K562 (cell line): Measurements from ENCODE around the gene SLC36A2. TPM values are rescaled to one million over a fixed set of nuclear protein-coding genes. Genes with fewer than 3 reads are reported as not detected.

ENCODE experiments used
- ATAC-seq: fragments of 200-7000 bp; cut with Tn5 transposase; 3 replicates; pipeline ENCODE4 v1.9.1; 2020; ENCODE audit warnings: moderate library complexity
- BruUV-seq: library from RNA; stranded (reverse); fragments of 400-500 nt; replicated peaks from 2 replicates; lab custom pipeline; 2021; lab: Mats Ljungman, UMichigan
- CTCF ChIA-PET: fragments of 300-600 bp; formaldehyde crosslinking; extraction: SDS; loops from one replicate; lab custom pipeline; 2021; ENCODE audit warnings: low intra/inter-chr PET ratio; lab: Yijun Ruan, JAX
- POLR2A ChIA-PET: fragments of 300-600, 350-650 bp; sonication (Branson Sonifier 250); formaldehyde crosslinking; extraction: SDS; loops from one replicate; lab custom pipeline; 2021; ENCODE audit warnings: antibody characterized with exemption, inconsistent platforms; lab: Yijun Ruan, JAX
- DNase-seq, 4 experiments: peaks; one replicate each; pipeline versions ENCODE4 v3.0.0 to v3.0.0-alpha.2; 2011 to 2018; ENCODE audit warnings: low spot score in 3 of 4, mixed read lengths in 3 of 4; ENCODE audit errors: extremely low read depth in 1 of 4
- FAIRE-seq: peaks from 2 replicates; lab custom pipeline; 2011; peaks lifted over from hg19 to GRCh38; lab: Jason Lieb, UNC
- H2AFZ ChIP-seq: 2 replicates; pipeline ENCODE4 v1.6.0; 2011; ENCODE audit warnings: low read depth, low read length, control low read depth, inconsistent platforms
- H3K27ac ChIP-seq: fragments of 200-600 bp; 3 replicates; pipeline ENCODE4 v1.8.0; 2011; ENCODE audit warnings: low read depth, mild to moderate bottlenecking, control low read depth, inconsistent platforms, low read length, moderate library complexity, mixed read lengths; ENCODE audit errors: extremely low read depth
- H3K27me3 ChIP-seq, 2 experiments: fragments of 300-600 bp in 1 of 2; 2 replicates in 1 of 2; 3 replicates in 1 of 2; pipeline versions ENCODE4 v1.6.0 to v1.8.0; 2011; ENCODE audit warnings: inconsistent platforms in 2 of 2, low read length in 2 of 2, mild to moderate bottlenecking in 1 of 2, mixed read lengths in 1 of 2, moderate library complexity in 1 of 2; ENCODE audit not compliant: control insufficient read depth in 2 of 2, insufficient read depth in 2 of 2
- H3K36me3 ChIP-seq: fragments of 300-600 bp; 3 replicates; pipeline ENCODE4 v1.8.0; 2011; ENCODE audit warnings: mild to moderate bottlenecking, low read length, inconsistent platforms; ENCODE audit not compliant: control insufficient read depth, insufficient read depth
- H3K4me1 ChIP-seq, 2 experiments: fragments of 200-600 bp in 1 of 2; replicated peaks in 1 of 2; 2 replicates in 1 of 2; 3 replicates in 1 of 2; pipeline versions ENCODE4 v1.5.1 to v1.8.0; 2011; ENCODE audit warnings: inconsistent platforms in 2 of 2, low read length in 2 of 2, mild to moderate bottlenecking in 1 of 2, mixed read lengths in 1 of 2, moderate library complexity in 1 of 2; ENCODE audit not compliant: control insufficient read depth in 2 of 2, insufficient read depth in 2 of 2
- H3K4me2 ChIP-seq: 2 replicates; pipeline ENCODE4 v1.6.1; 2011; ENCODE audit warnings: low read length, control low read depth, inconsistent platforms, mixed read lengths; ENCODE audit not compliant: insufficient read depth
- H3K4me3 ChIP-seq: fragments of 200-600 bp; sonication (generic), shearing (Covaris generic); 2 replicates; pipeline ENCODE4 v1.5.1; 2016; ENCODE audit warnings: control low read depth, inconsistent platforms
- H3K79me2 ChIP-seq: fragments of 200-600 bp; 3 replicates; pipeline ENCODE4 v1.8.0; 2011; ENCODE audit warnings: low read length, inconsistent platforms; ENCODE audit not compliant: control insufficient read depth, insufficient read depth
- H3K9ac ChIP-seq, 2 experiments: 2 replicates each; pipeline versions ENCODE4 v1.6.0 to v1.6.1; 2011; ENCODE audit warnings: low read depth in 2 of 2, low read length in 2 of 2, control low read depth in 1 of 2, inconsistent platforms in 1 of 2, mild to moderate bottlenecking in 1 of 2, mixed read lengths in 1 of 2; ENCODE audit not compliant: insufficient read depth in 1 of 2
- H3K9me1 ChIP-seq: one replicate; pipeline ENCODE4 v1.6.0; 2011; ENCODE audit warnings: inconsistent platforms, mild to moderate bottlenecking, low read length, moderate library complexity; ENCODE audit not compliant: control insufficient read depth, insufficient read depth
- H3K9me3 ChIP-seq: replicated peaks from 2 replicates; pipeline ENCODE4 v1.5.1; 2011; ENCODE audit warnings: low read depth, low read length, inconsistent platforms; ENCODE audit not compliant: control insufficient read depth, insufficient read depth
- H4K20me1 ChIP-seq: replicated peaks from 2 replicates; pipeline ENCODE4 v1.6.1; 2011; ENCODE audit warnings: low read length, inconsistent platforms, mixed read lengths; ENCODE audit not compliant: control insufficient read depth, insufficient read depth
- BRF1 ChIP-seq: IDR thresholded peaks from 3 replicates; pipeline ENCODE4 v1.6.1; 2011; ENCODE audit warnings: borderline replicate concordance, mild to moderate bottlenecking; ENCODE audit not compliant: insufficient read length; ENCODE audit errors: extremely low read depth
- ELF1 ChIP-seq: fragments of 200-800 bp; sonication (Bioruptor generic); IDR thresholded peaks from 2 replicates; pipeline ENCODE4 v1.6.1; 2016; ENCODE audit warnings: missing genetic modification characterization, missing compliant biosample characterization
- ETS2 ChIP-seq: IDR thresholded peaks from 2 replicates; pipeline ENCODE4 v1.6.1; 2016; ENCODE audit warnings: borderline replicate concordance, missing genetic modification characterization, mild to moderate bottlenecking, moderate library complexity, missing compliant biosample characterization; ENCODE audit not compliant: poor library complexity, severe bottlenecking
- GATA2 ChIP-seq: sonication (generic); formaldehyde crosslinking; IDR thresholded peaks from 2 replicates; pipeline ENCODE4 v1.4.0; 2020; ENCODE audit warnings: mild to moderate bottlenecking, missing genetic modification reagents
- HEY1 ChIP-seq: fragments of 250-450 bp; sonication (Bioruptor Pico); IDR thresholded peaks from 2 replicates; pipeline ENCODE4 v1.5.0; 2020; ENCODE audit warnings: mild to moderate bottlenecking, moderate library complexity, borderline replicate concordance
- HNRNPL ChIP-seq: fragments of 200-400 bp; formaldehyde crosslinking; IDR thresholded peaks from 2 replicates; pipeline ENCODE4 v1.6.1; 2017; ENCODE audit warnings: low read depth, mild to moderate bottlenecking, low read length
- NELFE ChIP-seq: IDR thresholded peaks from 2 replicates; pipeline ENCODE4 v1.6.1; 2011; ENCODE audit warnings: mild to moderate bottlenecking; ENCODE audit not compliant: insufficient read depth, insufficient read length
- RAD21 ChIP-seq, 2 experiments: fragments of 250-450 bp in 1 of 2; fragments of 450-650 bp in 1 of 2; sonication (Bioruptor Pico) in 1 of 2; formaldehyde crosslinking in 1 of 2; IDR thresholded peaks in 1 of 2; conservative IDR thresholded peaks in 1 of 2; 2 replicates each; pipeline versions ENCODE4 v1.4.0 to v1.8.0; 2020 to 2022; ENCODE audit warnings: mild to moderate bottlenecking in 2 of 2, moderate library complexity in 1 of 2
- TCF3 ChIP-seq: sonication (generic); formaldehyde crosslinking; IDR thresholded peaks from 2 replicates; pipeline ENCODE4 v1.4.0; 2020; ENCODE audit warnings: mild to moderate bottlenecking, missing genetic modification reagents
- ZFX ChIP-seq: sonication (generic); formaldehyde crosslinking; IDR thresholded peaks from 2 replicates; pipeline ENCODE4 v1.8.0; 2022; ENCODE audit warnings: mild to moderate bottlenecking, missing genetic modification reagents, moderate library complexity
- ZKSCAN8 ChIP-seq: fragments of 200-800 bp; sonication (Bioruptor generic); IDR thresholded peaks from 2 replicates; pipeline ENCODE4 v1.6.1; 2016; ENCODE audit warnings: missing genetic modification characterization, missing compliant biosample characterization
- WGBS: fragments of 100-300 bp; shearing (Covaris generic); methylation state at CpG from one replicate; pipeline ENCODE4 v1.1.6; 2016; ENCODE audit warnings: low coverage, mixed read lengths; ENCODE audit not compliant: insufficient coverage; ENCODE audit errors: missing lambda C conversion rate; 5-methylcytosine and 5-hydroxymethylcytosine counted together
- in situ Hi-C: fragments of 300-500 bp; cut with MboI; formaldehyde crosslinking; loops from 4 replicates; pipeline ENCODE4 v1.15.0; 2018; ENCODE audit warnings: inconsistent platforms, mixed read lengths
- intact Hi-C: fragments of 100-400 bp; cut with micrococcal nuclease; formaldehyde crosslinking; loops from 2 replicates; pipeline ENCODE4 v1.14.2; 2022
- polyA plus RNA-seq, 8 experiments: library from polyadenylated mRNA; depleted of rRNA in 4 of 8; stranded (reverse) in 5 of 8; unstranded in 3 of 8; fragments of >200 nt; fragmentation: Nextera tagmentation in 2 of 8; fragmentation: Illumina TruSeq in 1 of 8; extraction: Ambion mirVana in 2 of 8; extraction: Trizol in 1 of 8; gene quantifications; 2 replicates each; pipeline versions ENCODE4 v1.2.1 to v1.2.3, GENCODE V29; 2011 to 2014; ENCODE audit warnings: inconsistent platforms in 1 of 8, missing spikeins in 1 of 8
- total RNA-seq, 7 experiments: library from RNA; depleted of rRNA in 6 of 7; stranded (reverse); fragments of >200 nt in 6 of 7; fragmentation: Illumina TruSeq in 2 of 7; extraction: Trizol in 2 of 7; gene quantifications; 2 replicates each; pipeline versions ENCODE4 v1.2.1 to v1.2.3, GENCODE V29; 2011 to 2021; ENCODE audit warnings: low replicate concordance in 1 of 7
- TF ChIP-seq, protein P1 (sequence below): fragments of 250-450 bp; sonication (Bioruptor Pico); IDR thresholded peaks from 2 replicates; pipeline ENCODE4 v1.6.1; 2021; ENCODE audit warnings: mild to moderate bottlenecking
- TF ChIP-seq, protein P2 (sequence below): sonication (generic); formaldehyde crosslinking; IDR thresholded peaks from 2 replicates; pipeline ENCODE4 v1.8.0; 2022; ENCODE audit warnings: mild to moderate bottlenecking, low read depth, missing genetic modification reagents
- TF ChIP-seq, protein P3 (sequence below): IDR thresholded peaks from 2 replicates; pipeline ENCODE4 v1.6.1; 2014; ENCODE audit warnings: antibody characterized with exemption

SLC36A2 gene
- total and polyA plus RNA-seq, 9 of the 15 experiments (the other 6 are each of a cell fraction or from before 2014, with no cell fraction given) = not detected

DNA sequence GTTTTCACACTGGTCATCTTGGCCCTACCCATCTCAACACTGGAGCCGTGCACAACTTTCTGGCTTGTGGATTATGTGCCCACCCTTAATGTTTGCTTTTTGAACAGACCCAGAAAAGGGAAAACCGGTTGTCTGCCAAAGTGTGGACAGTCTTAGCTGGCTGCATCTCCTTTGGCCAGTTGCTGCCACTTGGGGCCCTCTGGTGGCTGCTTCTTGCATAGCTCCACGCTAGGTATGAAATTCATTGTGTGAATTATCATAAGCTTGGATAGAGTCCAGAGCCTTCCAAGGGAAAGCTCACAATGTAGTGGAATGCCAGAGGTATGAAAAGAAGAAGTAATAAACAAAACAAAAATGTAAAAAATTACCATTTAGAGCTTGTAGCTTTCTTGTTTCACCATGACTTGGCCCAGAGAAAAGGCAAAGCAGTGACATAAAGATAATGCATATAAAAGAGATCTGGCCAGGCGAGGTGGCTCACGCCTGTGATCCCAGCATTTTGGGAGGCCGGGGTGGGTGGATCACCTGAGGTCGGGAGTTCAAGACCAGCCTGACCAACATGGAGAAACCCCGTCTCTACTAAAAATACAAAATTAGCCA is 31.3 kb downstream of the SLC36A2 start:
- H3K4me3 ChIP-seq = no peak overlapping the region
- H3K27me3 ChIP-seq = peaks cover 0 to 9% of the 10 kb centered on the region in 2 experiments; a peak in 1 of 5 replicates
- H3K9me1 ChIP-seq = no peaks in the 10 kb centered on the region
- H3K27ac ChIP-seq = no peak overlapping the region
- no peaks in the 10 kb centered on the region for H3K79me2 ChIP-seq
- H3K36me3 ChIP-seq = no peaks in the 10 kb centered on the region
- no peak overlapping the region for H3K4me2 ChIP-seq
- H4K20me1 ChIP-seq = no peaks in the 10 kb centered on the region
- no peak overlapping the region for H3K9ac ChIP-seq
- H3K9me3 ChIP-seq = no peaks in the 10 kb centered on the region
- intact Hi-C loops (loop anchor here (1.0 to 5.0 kb wide), 5 partner anchors 31 to 264 kb away; no protein-coding TSS in a partner anchor), in situ Hi-C loops (no loop called here)
- no TSS peak for BruUV-seq
- WGBS = 2% methylated on average over 8 of the region's 8 CpGs
- CTCF ChIA-PET = interaction anchor here (0.6 to 0.7 kb wide), 3 partner anchors 82 to 264 kb away, joined by 3 to 5 read pairs (median 4); no protein-coding TSS in a partner anchor
- H3K4me1 ChIP-seq = no peaks in the 10 kb centered on the region
- ATAC-seq = peak; percentile 98
- FAIRE-seq = peak; percentile 89
- POLR2A ChIA-PET = interaction anchor here (0.5 to 0.6 kb wide), 2 partner anchors 69 to 216 kb away, joined by 3 read pairs; no protein-coding TSS in a partner anchor
- no peak overlapping the region for H2AFZ ChIP-seq
- DNase-seq = peak; percentile 67 to 71 (median 68)
- TF ChIP-seq TCF3 (CRISPR knock-in tag) (no peak), NELFE (no peak), ELF1 (tag) (no peak), HNRNPL (no peak), ZKSCAN8 (no peak), ETS2 (tag) (no peak), GATA2 (CRISPR knock-in tag) (no peak), ZFX (no peak), RAD21 (CRISPR knock-in tag; conservative IDR thresholded peaks at IDR 0.05 in 1 of 2, IDR thresholded peaks at IDR 0.05 in 1 of 2) (peak; percentile 70 to 85), HEY1 (CRISPR knock-in tag) (no peak), BRF1 (no peak)
- TF ChIP-seq, protein P1, sequence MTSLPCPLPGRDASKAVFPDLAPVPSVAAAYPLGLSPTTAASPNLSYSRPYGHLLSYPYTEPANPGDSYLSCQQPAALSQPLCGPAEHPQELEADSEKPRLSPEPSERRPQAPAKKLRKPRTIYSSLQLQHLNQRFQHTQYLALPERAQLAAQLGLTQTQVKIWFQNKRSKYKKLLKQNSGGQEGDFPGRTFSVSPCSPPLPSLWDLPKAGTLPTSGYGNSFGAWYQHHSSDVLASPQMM (CRISPR knock-in tag) = no peak
- TF ChIP-seq, protein P2, sequence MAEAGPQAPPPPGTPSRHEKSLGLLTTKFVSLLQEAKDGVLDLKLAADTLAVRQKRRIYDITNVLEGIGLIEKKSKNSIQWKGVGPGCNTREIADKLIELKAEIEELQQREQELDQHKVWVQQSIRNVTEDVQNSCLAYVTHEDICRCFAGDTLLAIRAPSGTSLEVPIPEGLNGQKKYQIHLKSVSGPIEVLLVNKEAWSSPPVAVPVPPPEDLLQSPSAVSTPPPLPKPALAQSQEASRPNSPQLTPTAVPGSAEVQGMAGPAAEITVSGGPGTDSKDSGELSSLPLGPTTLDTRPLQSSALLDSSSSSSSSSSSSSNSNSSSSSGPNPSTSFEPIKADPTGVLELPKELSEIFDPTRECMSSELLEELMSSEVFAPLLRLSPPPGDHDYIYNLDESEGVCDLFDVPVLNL = no peak
- TF ChIP-seq, protein P3, sequence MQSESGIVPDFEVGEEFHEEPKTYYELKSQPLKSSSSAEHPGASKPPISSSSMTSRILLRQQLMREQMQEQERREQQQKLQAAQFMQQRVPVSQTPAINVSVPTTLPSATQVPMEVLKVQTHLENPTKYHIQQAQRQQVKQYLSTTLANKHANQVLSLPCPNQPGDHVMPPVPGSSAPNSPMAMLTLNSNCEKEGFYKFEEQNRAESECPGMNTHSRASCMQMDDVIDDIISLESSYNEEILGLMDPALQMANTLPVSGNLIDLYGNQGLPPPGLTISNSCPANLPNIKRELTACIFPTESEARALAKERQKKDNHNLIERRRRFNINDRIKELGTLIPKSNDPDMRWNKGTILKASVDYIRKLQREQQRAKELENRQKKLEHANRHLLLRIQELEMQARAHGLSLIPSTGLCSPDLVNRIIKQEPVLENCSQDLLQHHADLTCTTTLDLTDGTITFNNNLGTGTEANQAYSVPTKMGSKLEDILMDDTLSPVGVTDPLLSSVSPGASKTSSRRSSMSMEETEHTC = no peak
